HL-60/S4 treated with phorbol 12-myristate 13-acetate at 8.2 ng/mL for 4 days and 3 days (cell line): ENCODE data around the gene ATP2A3.

ENCODE experiments used
- in situ Hi-C: fragments of 300-500 bp; cut with MboI; formaldehyde crosslinking; loops from 2 replicates; pipeline ENCODE4 v1.15.0; 2022; ENCODE audit warnings: low sequenced_read_pairs

ATP2A3 gene

DNA sequence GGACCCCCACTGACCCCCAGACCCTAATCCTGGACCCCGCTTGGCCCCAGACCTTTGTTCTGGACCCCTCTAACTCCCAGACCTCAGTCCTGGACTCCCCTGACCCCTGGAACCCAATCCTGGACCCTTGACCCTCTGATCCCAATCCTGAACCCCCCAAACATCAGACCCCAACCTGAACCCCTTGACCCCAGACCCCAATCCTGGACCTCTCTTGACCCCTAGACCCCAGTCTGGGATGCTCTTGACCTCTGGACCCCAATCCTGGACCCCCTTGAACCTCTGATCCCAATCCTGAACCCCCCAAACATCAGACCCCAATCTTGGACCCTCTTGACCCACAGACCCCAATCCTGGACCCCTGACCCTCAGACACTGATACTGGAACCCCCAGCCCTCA lies 34.5 kb downstream of the ATP2A3 start:
- in situ Hi-C loops = no loop called here

DNA sequence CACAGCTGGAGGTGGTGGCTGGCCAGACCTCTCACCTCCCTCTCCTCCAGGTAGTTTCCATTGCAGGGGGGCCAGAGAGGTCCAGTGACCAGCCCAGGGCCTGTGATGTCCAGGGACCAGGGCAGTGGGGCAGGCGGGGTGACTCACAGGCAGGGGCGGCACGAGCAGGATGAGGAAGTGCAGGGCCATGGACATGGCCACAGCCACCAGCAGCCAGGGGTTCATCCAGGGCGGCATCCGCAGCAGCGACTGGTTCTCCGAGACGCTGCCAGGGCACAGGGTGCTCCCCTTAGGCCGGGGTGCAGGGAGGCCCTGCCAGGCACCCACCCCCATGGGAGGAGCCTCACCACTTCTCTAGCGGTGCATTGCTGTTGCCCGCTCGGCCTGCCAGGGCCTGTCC lies 35.1 kb downstream of the ATP2A3 start:
- in situ Hi-C loops = no loop called here

DNA sequence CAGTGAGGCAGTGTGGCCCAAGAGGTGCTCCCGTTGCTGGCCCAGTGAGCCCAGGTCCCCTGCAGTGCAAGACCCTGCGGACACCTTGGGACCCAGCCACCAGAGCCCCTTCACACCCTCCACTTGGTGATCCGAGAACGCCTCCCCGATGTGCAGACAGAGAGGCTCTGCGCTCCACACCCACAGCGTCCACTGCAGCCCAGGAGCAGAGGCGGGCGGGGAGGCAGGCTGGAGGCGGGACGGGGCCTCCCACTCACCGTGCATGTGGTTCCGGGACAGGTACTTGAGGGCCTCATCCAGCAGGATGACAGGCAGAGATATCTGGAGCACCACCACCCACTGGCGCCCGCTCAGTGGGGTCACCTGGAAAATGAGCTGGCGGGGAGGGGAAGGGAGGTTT lies 35.8 kb downstream of the ATP2A3 start:
- in situ Hi-C loops = no loop called here

DNA sequence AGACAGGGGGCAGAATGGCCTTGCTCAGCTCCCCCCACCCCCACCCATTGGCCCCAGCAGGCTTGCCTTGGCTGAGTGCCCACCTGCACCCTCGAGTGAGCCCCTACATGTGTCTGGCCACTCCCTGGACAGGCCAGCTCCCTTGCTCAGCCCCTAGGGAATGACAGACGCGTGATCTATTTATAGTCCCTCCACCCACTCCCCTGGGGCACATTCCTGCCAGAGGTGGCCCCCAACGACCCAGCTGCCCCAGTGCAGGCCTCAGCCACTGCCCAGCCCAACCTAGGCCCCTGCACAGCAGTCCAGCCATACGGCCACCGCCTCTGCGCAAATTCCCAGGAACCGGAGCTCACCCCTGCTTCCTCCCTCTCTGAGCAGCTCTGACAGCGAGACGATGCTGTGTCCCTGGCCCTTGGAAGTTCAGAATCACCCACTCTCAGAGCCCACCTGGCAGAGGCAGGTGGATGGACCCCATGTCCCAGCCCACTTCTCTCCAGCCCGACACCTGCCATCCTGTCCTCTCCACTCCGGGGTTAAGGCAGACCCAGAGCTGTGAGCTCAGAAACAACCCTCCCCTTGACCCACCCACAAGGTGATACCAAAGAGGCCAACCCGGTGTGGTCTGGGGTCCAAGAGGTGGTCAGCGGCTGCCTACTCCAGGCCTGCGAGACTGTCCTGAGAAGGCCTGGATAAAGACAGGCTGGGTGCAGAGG lies 36.5 kb downstream of the ATP2A3 start:
- in situ Hi-C loops = no loop called here

DNA sequence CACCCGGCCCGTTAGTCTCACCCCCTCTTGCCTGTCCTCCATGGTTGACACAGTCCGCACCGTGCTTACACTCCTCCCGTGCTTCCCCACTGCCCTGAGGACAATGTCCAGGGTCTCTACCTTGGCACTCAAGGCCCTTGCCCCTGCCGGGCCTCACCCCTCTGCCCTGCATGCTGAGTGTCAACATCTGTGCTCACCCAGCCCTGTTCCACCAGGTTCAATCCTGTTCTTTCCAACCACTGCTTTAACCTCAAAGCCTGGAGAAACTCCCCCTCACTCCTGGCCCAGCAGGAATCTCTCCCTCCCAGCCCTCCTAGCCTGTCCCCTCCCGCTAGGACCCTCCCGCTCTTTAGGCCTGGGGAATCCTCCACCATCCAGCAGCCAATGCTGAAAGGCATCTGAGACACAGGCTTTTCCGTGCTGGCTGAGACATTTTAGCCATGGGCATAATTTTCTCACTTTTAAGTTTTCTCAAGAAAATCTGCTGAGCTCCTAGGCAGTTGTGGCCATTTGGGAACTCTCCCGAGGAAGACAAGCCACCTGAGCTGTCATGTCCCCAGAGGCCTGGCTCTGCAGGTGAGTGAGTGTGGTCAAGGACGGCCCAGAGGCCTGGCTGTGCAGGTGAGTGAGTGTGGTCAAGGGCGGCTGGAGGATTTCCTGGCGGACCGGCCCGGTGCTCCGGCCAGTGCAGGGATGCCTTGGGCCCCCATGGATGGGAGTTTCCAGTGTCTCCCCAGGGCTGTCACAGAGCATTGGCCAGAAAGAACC lies 37.2 kb downstream of the ATP2A3 start:
- in situ Hi-C loops = no loop called here

DNA sequence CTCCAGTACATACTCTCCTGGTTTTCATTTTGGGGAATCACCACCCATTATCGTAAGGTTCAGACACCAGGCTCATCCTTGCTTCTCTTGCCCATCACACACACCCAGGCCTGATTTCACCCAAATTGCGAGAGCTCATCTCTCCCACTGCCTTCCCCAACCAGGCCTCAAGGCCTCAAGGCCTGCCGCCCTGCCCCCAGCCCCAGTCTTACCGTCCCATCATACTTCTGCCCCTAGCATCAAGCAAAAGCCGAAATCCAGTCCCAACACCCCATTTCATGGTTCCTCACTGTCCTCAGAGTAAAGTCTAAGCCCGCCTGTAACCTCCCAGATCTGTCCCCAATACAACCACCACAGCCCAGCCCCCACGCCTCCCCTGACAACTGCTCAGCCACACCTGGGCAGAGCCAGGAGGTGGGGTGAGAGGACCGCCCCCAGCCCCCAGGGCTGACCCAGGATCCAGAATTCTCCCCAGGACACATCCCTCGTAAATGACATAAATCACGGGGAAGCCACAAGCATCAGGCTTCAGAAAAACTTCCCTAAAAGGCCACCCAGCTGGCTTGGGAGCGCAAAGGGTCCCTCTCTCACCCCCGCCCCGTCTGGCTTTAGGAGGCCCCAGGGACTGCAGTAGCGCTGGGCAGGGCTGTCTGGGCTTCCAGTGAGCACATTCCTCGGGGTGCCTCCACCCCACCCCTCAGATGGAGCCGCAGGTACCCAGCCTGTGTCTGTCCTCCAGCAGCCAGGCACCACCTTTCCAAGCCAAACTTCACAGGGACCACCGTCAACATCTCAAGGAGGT lies 38.4 kb downstream of the ATP2A3 start:
- in situ Hi-C loops = no loop called here

DNA sequence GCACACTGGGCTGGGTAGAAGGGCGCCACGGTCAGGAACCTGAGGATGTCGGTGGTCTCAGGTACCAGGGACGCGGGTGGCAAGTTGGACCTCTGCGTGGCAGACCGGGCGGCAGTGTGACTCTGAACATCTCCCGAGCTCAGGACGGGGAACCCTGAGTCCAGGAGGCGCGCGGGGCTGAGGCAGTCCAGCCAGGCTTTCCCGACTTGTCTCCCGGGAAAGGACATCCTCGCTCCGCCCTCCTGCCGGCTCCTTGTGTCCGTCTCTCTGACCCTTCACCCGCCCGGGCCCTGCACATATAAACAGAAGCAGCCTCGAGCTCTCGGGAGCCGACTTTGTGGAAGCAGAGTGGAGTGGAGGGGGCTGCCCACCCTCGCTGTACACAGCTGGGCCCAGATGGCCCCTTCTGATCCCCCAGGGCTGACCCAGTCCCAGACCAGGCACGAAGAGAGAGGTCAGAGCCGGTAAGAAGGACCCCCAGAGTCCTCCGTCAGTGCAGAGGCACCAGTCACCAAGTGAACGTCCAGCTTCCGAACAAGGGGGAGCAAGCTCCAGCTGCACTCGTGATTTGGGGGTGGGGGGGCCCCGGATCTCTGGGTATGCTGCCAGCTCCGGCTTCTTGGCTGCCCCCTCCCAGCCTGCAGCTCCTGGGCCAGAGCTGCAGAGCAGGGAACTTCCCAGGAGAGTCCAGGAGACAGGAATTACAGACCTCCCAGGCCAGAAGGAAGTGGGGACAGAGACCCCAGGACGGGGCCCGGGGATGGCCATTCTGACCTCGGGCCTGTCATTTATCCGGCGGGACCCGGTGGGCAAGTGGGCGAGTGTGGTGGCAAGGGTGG lies 39.5 kb downstream of the ATP2A3 start:
- in situ Hi-C loops = no loop called here

DNA sequence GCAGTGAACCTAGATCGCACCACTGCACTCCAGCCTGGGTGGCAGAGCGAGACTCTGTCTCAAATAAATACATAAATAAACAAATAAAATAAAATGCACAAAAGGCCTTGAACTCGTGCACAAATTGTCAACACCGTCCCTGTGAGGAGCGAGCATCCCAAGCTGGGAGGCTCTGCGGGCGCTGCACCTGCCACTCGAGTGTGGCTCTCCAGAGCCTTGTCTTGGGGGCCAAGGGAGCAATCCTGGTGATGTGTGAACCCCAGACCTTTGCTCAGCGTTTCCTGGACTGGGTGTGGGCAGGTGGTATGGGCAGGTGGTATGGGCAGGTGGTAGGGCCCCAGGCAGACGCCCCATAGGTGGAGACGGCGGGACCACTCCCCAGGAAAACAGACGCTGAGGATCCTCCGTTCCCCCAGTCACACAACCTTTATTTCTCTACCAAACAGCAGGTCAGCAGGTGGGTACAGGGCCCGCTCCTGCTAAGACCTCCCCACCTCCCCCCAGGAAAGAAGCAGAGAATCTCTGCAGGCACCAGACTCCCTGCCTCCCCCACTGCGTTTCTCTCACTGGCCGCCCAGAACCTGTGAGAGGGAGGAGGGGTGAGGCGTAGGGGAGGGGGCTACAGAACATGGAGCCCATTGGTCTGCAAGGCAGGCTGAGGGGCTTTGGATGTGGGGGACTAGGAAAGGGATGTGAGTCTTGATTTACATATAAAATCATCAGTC lies 40.6 kb downstream of the ATP2A3 start:
- in situ Hi-C loops = no loop called here

DNA sequence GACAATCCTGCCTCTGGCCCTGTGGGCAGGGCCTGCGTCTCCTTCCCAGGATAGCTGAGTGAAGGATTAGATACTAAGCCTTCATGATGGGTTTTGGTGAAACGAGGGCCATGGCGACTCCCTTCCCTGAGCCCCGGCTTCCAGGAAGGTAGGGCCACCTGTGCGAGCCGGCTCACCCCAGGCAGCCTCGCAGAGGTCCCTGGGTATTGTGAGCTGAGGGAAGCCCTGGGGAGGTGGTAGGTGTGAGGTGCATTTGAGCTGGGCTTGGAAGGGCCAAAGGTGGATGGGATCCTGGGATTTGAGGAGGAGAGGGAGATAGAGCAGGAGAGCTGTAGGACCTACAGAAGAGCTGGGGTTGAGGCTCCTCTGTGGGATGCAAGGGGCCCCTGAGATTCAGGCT lies 41.5 kb downstream of the ATP2A3 start:
- in situ Hi-C loops = no loop called here

DNA sequence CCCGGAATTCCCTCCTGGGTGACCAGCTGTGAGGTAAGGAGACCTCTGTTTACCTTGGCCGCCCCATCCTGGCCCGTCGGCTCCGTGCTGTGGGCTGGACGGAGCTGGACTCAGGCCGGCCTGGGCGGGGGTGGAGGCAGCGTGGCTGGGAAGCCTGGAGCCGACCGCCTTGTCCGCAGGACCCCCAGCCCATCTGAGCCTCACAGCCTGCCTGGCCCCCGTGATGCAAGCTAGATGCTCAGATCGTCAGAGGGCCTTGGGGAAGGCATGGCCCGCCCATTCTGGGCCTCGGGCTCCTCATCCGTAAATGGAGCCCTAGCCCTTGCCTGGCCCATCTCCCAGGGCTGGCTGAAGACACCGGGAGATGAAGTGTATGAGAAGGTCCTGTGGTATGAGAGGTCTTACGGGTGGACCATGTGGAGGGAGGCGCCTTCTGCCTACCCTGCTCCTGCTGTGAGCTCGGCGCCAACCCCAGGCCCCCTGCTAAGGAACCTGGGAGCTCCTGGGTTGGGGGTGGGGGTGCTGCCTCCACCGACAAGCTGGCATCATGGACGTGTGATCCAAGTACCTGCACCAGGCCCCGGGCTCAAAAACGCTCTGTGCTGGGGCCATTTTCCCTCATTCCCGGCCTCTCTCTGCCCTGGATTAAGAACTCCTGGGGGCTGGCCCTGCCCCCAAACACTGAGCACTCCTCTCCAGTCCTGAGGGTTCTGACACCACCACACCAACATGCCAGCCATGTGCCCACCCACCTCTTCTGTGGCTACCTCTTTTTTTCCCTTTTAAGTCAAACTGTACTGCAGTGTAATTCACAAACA lies 42.5 kb downstream of the ATP2A3 start:
- in situ Hi-C loops = no loop called here

DNA sequence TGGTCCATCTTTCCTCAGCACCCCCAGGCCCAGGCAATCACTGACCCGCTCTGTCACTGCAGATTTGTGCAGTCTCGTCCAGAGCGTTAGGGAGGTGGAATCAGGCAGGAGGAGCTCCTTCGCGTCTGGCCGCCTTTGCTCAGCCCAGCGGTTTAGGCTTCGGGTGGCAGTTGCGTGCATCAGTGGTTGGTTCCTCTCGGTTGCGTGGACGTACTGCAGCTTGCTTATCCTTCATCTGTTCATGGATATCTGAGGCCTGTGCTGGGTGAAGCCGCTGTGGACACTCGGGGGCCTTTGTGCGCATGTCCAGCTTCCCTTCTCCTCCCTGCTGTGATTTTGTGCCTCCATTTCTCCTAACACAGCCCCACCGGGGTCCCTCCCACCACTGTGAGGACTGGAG lies 43.2 kb downstream of the ATP2A3 start:
- in situ Hi-C loops = no loop called here

DNA sequence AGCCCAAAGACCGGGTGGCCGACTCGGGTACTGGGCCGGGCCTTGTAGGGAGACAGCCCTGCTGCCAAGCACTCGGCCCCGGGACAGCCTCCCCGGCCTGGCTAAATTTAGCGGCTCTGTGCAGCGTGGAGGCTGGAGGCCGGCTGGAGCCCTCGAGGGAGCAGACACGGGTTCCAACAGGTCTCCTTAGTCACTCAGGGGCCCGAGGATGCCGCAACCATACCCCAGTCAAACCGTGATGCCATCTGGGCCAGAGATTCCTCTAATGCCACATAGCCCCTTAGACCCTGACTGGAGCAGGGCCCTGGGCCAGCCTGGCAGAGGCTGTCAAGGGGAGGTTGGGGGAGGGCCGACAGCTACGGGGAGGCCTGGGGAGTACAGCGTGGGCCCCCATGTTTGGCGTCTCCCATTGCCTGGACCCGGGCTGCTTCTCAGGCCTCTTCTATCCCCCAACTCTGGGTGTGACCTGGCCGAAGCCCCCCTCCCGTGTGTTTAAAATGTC lies 45.1 kb downstream of the ATP2A3 start:
- in situ Hi-C loops = no loop called here

DNA sequence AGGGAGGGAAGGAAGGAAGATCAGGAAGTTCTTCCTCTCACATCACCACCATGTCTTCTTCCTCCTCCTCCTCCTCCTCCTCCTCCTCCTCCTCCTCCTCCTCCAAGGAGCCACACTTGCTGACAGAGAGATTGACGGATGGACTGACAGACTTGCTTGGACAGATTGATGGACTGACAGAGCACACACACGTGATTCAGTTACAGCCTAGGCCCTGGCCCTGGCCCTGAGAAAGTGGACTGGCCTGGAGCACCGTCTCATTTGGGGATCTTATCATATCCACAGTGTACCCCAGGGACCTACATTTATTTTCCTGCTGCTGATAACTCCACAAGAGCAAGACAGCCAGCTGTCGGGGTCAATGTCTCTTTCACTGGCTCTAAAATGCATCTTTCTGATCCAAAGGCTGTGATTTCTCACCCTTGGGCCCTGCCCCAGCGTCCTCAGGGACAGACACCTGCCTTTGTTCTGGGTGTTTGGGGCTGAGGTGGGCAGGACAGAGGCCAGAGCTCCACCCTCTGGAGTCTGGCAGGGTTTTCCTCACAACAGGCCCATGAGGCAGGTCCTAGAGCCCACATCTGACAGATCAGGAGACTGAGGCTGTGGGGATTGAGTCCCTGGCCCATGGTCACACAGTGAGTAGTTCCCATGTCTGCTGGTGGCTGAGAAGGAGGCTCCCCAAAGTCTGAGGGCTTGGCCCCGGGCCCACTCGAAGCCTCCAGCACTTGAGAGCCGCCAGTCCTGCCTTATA lies 45.7 kb downstream of the ATP2A3 start:
- in situ Hi-C loops = no loop called here

DNA sequence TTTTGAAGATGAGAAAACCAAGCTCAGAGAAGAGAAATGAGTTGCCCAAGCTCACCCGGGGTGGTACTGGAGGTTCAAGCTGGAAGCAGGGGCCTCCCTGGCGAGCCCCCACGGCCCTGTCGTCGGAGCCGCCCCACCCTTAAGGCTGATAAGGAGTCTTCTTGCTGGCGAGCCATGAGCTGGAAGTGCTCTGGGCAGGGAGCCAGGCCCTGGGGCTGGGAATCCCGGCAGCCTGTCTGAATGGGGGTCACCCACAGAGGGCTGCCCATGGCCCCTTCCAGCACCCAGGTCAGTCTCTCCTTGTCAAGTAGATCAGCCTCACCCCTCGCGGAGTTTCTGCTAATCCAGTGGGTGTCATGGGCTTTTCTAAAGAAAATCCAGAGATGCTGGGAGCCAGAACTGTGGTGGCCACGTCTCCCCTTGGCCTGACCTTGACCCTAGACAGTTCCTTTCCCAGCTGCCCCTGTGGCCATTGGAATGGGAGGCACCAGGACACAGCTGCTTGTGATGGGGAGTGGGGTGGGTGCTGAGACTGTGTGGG lies 46.8 kb downstream of the ATP2A3 start:
- in situ Hi-C loops = no loop called here

DNA sequence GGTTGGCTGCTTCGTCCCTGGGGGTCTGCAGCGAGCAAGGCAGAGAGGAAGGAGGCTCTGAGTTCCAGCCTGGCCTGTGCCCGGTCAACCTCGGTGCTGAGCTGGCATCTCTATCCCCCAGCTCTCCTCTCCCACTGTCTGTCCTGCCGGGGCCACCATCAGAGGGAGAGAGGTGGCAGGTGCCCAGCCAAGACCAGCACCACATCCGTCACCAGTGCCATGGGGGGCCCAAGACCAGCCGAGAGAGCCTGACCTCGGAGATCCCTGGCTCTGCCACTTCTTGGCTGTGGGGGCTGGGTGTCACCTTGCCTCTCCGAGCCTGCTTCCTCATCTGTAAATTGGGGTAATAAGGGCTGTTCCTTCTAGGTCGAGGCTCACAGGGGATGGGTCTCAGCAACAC lies 47.4 kb downstream of the ATP2A3 start:
- in situ Hi-C loops = no loop called here

DNA sequence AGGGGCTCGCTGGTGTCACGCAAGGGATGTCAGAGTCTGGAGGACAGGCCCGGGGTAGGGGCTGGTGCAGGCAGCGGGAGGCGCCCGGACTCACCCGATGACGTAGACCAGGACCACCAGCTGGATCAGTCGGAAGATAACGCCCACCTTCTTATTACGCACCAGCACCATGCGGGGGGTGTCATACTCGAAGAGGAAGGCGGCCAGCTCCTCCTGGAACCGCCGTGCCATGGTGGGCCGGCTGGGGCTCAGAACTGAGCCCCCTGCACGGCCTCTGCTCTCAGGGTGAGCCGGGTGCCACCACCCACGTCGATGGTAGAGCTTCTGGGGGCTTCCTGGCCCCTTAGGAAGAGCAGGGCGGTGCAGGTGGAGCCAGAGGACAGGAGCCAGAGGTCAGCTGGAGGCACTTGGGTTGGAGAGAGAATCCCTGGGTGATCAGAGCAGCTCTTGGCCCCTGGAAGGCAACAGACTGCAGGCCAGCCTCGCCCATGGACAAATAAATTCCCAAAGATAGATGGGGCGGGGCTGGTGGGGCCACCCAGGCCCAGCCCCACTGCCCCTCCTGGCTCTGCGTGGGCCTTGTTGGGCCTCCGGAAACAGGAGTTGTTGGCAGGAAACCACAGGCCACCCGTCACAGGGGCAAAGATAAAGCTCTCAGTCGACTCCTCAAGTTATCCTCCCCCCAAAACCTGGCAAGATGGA lies 48.1 kb downstream of the ATP2A3 start, which contains the start of gene P2RX1:
Gene P2RX1, minus strand, starts transcription at position 471 of the 702 bp plus-strand sequence. Its CDS starts 240 bp downstream, at position 231.
- in situ Hi-C loops = no loop called here

DNA sequence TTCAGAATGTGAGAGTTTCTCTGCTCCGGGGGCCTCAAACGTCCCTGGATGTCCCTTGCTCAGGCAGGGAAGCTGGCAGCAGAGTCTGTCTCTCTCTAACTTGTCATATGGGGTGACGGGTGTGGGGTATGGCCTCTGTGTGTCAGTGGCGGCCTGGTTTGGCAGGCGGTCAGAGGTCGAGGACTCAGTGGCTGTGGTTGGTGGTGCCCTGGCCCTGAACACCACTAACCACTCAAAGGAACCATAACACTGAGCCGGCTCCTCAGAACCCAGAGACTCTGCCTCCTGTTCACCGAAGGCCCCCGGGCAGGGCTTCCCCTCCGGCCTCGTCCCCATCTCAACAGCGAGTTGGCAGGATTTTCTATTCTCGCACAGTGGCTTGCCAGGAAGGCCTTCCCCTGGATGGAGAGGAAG lies 48.6 kb downstream of the ATP2A3 start:
- in situ Hi-C loops = no loop called here

DNA sequence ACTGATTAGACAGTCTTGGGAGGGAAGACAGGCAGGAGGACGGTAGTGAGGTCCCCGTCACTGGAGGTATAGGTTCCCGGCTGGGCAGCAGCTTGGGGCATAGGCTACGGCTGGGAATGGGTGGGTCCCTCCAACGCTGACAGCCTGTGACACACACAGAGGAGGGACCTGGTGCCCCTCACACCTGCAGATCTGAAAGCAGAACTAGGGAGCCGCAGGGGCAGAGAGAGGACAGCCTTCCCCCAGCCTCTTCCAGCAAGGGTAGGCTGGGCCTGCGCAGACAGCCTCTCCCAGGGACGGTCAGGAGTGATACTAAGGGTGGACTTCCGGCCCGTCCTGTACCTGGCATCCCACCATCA lies 49.9 kb downstream of the ATP2A3 start:
- in situ Hi-C loops = no loop called here
